ENCODE measurements around the gene PMFBP1. TPM values are rescaled to one million over a fixed set of nuclear protein-coding genes. Genes with fewer than 3 reads are reported as not detected.

PMFBP1 gene
- total RNA-seq, 4 donors from 2014 or later = 1.2 to 1.4 TPM; not detected in 2

DNA sequence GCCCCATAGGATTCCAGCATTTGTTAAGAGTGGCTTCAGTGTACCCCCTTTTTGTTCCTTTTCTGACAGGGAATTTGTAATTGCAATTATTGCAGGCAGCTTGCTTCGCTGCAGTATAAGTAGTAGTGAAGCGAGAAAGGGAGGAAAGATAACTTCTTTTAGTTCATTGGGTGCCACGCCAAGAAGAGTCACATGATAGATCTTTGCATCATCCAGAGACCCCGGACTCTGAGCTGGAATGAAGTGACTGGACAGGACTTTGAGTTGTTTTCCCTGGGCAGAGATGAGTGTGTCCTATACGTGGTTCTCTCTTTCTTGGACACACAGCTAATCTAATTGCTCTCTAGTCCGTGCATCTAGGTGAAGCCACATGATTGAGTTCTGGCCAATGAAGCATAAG, 44.8 kb upstream of the PMFBP1 start:
- intact Hi-C loops (cut with DNase I; ENCODE audit: low total_unique reads) = no loop called here
- Histone ChIP-seq H3K27ac (no peak overlapping the region), H3K27me3 (no peaks in the 10 kb centered on the region), H3K9me3 (no peaks in the 10 kb centered on the region), H3K36me3 (no peaks in the 10 kb centered on the region), H3K4me3 (no peak overlapping the region), H3K4me1 (no peaks in the 10 kb centered on the region)
- TF ChIP-seq, protein P1, sequence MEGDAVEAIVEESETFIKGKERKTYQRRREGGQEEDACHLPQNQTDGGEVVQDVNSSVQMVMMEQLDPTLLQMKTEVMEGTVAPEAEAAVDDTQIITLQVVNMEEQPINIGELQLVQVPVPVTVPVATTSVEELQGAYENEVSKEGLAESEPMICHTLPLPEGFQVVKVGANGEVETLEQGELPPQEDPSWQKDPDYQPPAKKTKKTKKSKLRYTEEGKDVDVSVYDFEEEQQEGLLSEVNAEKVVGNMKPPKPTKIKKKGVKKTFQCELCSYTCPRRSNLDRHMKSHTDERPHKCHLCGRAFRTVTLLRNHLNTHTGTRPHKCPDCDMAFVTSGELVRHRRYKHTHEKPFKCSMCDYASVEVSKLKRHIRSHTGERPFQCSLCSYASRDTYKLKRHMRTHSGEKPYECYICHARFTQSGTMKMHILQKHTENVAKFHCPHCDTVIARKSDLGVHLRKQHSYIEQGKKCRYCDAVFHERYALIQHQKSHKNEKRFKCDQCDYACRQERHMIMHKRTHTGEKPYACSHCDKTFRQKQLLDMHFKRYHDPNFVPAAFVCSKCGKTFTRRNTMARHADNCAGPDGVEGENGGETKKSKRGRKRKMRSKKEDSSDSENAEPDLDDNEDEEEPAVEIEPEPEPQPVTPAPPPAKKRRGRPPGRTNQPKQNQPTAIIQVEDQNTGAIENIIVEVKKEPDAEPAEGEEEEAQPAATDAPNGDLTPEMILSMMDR (IDR thresholded peaks at IDR 0.05) = no peak
- no peak for TF ChIP-seq POLR2A (IDR thresholded peaks at IDR 0.05)
- DNase-seq = no peak

DNA sequence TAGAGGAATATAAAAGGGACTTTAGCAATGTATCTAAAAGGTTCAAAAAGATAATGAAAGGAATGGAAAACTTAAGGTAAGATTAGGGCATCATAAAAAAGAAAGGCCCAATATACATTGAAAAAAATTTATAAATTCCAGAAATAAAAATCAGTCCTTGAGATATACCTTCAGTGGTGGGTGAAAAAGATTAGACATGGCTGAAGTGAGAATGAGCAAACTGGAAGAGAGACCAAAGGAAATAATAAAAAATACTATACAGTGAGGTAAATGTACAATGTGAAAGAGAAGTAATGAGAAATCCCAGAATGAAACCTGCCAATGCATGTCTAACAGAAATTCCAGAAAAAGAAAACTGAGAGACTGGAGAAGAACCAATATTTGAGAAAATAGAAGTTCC, 42.9 kb upstream of the PMFBP1 start:
- Histone ChIP-seq H3K9me3 (no peaks in the 10 kb centered on the region), H3K27ac (no peak overlapping the region), H3K36me3 (no peaks in the 10 kb centered on the region), H3K4me3 (no peak overlapping the region), H3K27me3 (no peaks in the 10 kb centered on the region), H3K4me1 (no peaks in the 10 kb centered on the region)
- no peak for DNase-seq
- TF ChIP-seq, protein P1 (IDR thresholded peaks at IDR 0.05) = no peak
- no peak for TF ChIP-seq POLR2A (IDR thresholded peaks at IDR 0.05)
- intact Hi-C loops (cut with DNase I; ENCODE audit: low total_unique reads) = no loop called here

DNA sequence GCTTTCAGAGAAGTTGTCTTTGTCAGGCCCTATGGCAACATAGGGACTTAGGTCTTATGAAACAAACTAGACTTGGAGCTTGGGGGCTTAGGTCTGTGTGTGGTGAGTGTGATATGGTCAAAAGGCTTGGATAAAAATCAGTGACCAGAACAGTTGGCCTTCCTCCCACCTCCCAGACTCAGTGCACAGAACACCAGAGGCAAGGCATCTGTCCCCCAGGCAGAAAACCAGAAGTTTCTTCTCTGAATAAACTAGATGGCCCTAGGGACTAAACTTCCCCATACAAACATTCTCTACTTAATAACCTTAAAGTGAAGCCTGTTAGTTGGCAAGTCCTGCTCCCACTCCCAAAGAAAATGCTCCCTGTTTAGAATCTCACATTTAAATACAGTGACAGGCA, 39.2 kb upstream of the PMFBP1 start:
- no peak overlapping the region for H3K27ac ChIP-seq
- DNase-seq = no peak
- H3K9me3 ChIP-seq = no peaks in the 10 kb centered on the region
- no peaks in the 10 kb centered on the region for H3K4me1 ChIP-seq
- H3K36me3 ChIP-seq = no peaks in the 10 kb centered on the region
- intact Hi-C loops (cut with DNase I; ENCODE audit: low total_unique reads) = no loop called here
- H3K4me3 ChIP-seq = no peak overlapping the region
- H3K27me3 ChIP-seq = no peaks in the 10 kb centered on the region
- TF ChIP-seq, protein P1 (IDR thresholded peaks at IDR 0.05) = no peak
- no peak for TF ChIP-seq POLR2A (IDR thresholded peaks at IDR 0.05)

DNA sequence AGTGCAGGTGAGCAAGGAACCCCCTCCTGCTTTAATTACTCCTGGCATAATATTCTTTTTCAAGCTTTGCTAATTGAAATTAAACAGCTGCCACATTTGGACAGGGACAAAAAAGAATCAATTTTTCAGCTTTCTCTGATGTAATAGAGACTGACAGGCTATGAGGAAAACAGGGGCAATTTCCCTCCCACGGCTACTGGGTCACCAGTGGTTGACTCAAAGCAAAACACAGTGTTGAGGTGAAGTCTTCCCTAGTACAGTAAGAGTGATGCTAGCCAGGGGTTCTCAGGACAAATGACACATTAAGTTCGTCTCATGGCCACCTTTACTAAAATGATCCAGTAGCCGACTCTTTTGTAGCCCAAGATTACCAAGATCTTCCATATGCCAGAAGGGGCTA, 38.6 kb upstream of the PMFBP1 start:
- Histone ChIP-seq H3K4me1 (no peaks in the 10 kb centered on the region), H3K9me3 (no peaks in the 10 kb centered on the region), H3K27ac (no peak overlapping the region), H3K36me3 (no peaks in the 10 kb centered on the region), H3K4me3 (no peak overlapping the region), H3K27me3 (no peaks in the 10 kb centered on the region)
- intact Hi-C loops (cut with DNase I; ENCODE audit: low total_unique reads) = no loop called here
- no peak for TF ChIP-seq POLR2A (IDR thresholded peaks at IDR 0.05)
- TF ChIP-seq, protein P1 (IDR thresholded peaks at IDR 0.05) = no peak
- no peak for DNase-seq

DNA sequence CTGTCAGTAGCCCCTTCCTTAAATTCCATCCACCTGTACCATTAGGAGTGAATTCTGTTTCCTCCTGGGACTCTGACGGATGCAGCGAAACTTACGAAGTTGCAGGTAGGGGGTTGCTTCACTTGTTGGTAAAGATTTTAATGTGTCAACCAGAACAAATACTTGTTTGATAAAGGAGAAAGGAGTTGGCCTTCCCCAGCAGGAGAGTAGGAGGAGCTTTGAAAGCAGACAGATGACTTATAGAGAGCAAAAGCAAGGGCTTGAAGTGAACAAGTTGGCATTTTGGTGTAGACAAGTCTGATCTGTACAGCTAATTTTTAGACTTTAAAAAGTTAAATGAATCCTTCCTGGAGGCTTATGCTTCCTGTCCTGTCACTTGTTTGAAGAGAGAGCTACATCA, 38.1 kb upstream of the PMFBP1 start:
- H3K36me3 ChIP-seq = no peaks in the 10 kb centered on the region
- TF ChIP-seq, protein P1 (IDR thresholded peaks at IDR 0.05) = no peak
- no peak for TF ChIP-seq POLR2A (IDR thresholded peaks at IDR 0.05)
- no peaks in the 10 kb centered on the region for H3K4me1 ChIP-seq
- no peaks in the 10 kb centered on the region for H3K27me3 ChIP-seq
- no peaks in the 10 kb centered on the region for H3K9me3 ChIP-seq
- H3K4me3 ChIP-seq = no peak overlapping the region
- DNase-seq = no peak
- no peak overlapping the region for H3K27ac ChIP-seq
- intact Hi-C loops (cut with DNase I; ENCODE audit: low total_unique reads) = no loop called here

Measured in uterus (tissue), 4 donors.